Activated CD4-positive, alpha-beta T cell treated with anti-CD3 and anti-CD28 coated beads for 36 hours (primary cell): ENCODE measurements around the gene ACYP1. TPM values are rescaled to one million over a fixed set of nuclear protein-coding genes. Genes with fewer than 3 reads are reported as not detected.
A peak's percentile ranks its signal among the peaks of the same experiment; 100 is the strongest.
"Not testable (repeated sequence)": the region's sequence is repeated elsewhere in the genome, so short reads cannot be mapped to it uniquely, and the experiment has no call there.

ENCODE experiments used
- ATAC-seq: fragments of 200-7000 bp; cut with Tn5 transposase; one replicate; pipeline ENCODE4 v1.10.0; 2021; ENCODE audit warnings: mild to moderate bottlenecking, moderate library complexity
- CTCF ChIA-PET: fragments of 350-600 bp; sonication (Branson Sonifier 250); formaldehyde crosslinking; loops from one replicate; lab custom pipeline; 2021; ENCODE audit warnings: antibody characterized with exemption; lab: Charles Lee
- POLR2A ChIA-PET: fragments of 350-600 bp; sonication (Branson Sonifier 250); formaldehyde crosslinking; loops from one replicate; lab custom pipeline; 2021; ENCODE audit warnings: antibody characterized with exemption, inconsistent platforms; lab: Charles Lee
- DNase-seq: peaks from one replicate; pipeline ENCODE4 v3.0.0-alpha.2; 2020
- H3K27ac Mint-ChIP-seq: one replicate; pipeline ENCODE4 v1.8.0; 2021; ENCODE audit warnings: mixed read lengths
- H3K27me3 Mint-ChIP-seq: one replicate; pipeline ENCODE4 v1.8.0; 2021; ENCODE audit warnings: mixed read lengths
- H3K36me3 Mint-ChIP-seq: one replicate; pipeline ENCODE4 v1.8.0; 2021; ENCODE audit warnings: low read depth, mixed read lengths
- H3K4me1 Mint-ChIP-seq: one replicate; pipeline ENCODE4 v1.8.0; 2021; ENCODE audit warnings: mixed read lengths
- H3K4me3 Mint-ChIP-seq: one replicate; pipeline ENCODE4 v1.8.0; 2021; ENCODE audit warnings: mild to moderate bottlenecking, moderate library complexity, mixed read lengths
- H3K9me3 Mint-ChIP-seq: one replicate; pipeline ENCODE4 v1.8.0; 2021; ENCODE audit warnings: low read depth, mixed read lengths
- intact Hi-C, 2 experiments: fragments of 100-400 bp; cut with DNase I in 1 of 2; cut with micrococcal nuclease in 1 of 2; formaldehyde crosslinking; loops; one replicate each; pipeline versions ENCODE4 v1.14.2 to v1.15.1; 2022 to 2024; cut with DNase I, micrococcal nuclease
- total RNA-seq, 2 experiments: library from RNA; stranded (reverse); gene quantifications; one replicate each; pipeline ENCODE4 v1.2.3, GENCODE V29; 2021

ACYP1 gene
- total RNA-seq, 2 experiments from 2014 or later: 37.0 to 40.2 TPM

GRCh38 chr14:75069121-75069810, 5.4 kb upstream of the ACYP1 start, which contains the start of gene ZC2HC1C:
Gene ZC2HC1C (plus strand): TSS chr14:75069641. CDS start chr14:75070574, 933 bp downstream.
- ChIA-PET CTCF (interaction anchor here (0.6 to 1.9 kb wide), 7 partner anchors 8 to 124 kb away, joined by 3 to 9 read pairs (median 3); no protein-coding TSS in a partner anchor), POLR2A (interaction anchor here (0.6 to 0.7 kb wide), 2 partner anchors 57 to 92 kb away, joined by 3 read pairs; partner anchors contain the start of gene NEK9)
- peak within 1 kb of the TSS; percentile 82 for H3K27ac Mint-ChIP-seq
- peaks cover 8% of the 10 kb centered on the region for H3K4me1 Mint-ChIP-seq
- H3K36me3 Mint-ChIP-seq: no peaks in the 10 kb centered on the region
- intact Hi-C loops: loop anchor here (2.0 to 10.0 kb wide), 4 partner anchors 58 to 574 kb away; partner anchors contain the start of genes EIF2B2 (in 1 of the 2), ISCA2 (in 1 of the 2), NEK9 (in 1 of the 2) and NPC2 (in 1 of the 2)
- H3K4me3 Mint-ChIP-seq: no peak within 1 kb of the TSS
- no peaks in the 10 kb centered on the region for H3K9me3 Mint-ChIP-seq
- ATAC-seq (peak; percentile 93), DNase-seq (peak; percentile 79)
- H3K27me3 Mint-ChIP-seq: no peaks in the 10 kb centered on the region

GRCh38 chr14:75068294-75069120, 4.7 kb upstream of the ACYP1 start:
- no peaks in the 10 kb centered on the region for H3K9me3 Mint-ChIP-seq
- H3K4me1 Mint-ChIP-seq: peaks cover 12% of the 10 kb centered on the region
- CTCF ChIA-PET: interaction anchor here (1.3 to 1.9 kb wide), 3 partner anchors 9 to 123 kb away, joined by 3 to 9 read pairs (median 3); no protein-coding TSS in a partner anchor
- no peak overlapping the region for H3K4me3 Mint-ChIP-seq
- intact Hi-C loops: loop anchor here (2.0 to 10.0 kb wide), 4 partner anchors 58 to 574 kb away; partner anchors contain the start of genes EIF2B2 (in 1 of the 2), ISCA2 (in 1 of the 2), NEK9 (in 1 of the 2) and NPC2 (in 1 of the 2)
- H3K36me3 Mint-ChIP-seq: peaks cover 2% of the 10 kb centered on the region
- H3K27ac Mint-ChIP-seq: no peak overlapping the region
- H3K27me3 Mint-ChIP-seq: no peaks in the 10 kb centered on the region
- POLR2A ChIA-PET: interaction anchor here (0.6 kb wide), 2 partner anchors 56 to 93 kb away, joined by 3 read pairs; no protein-coding TSS in a partner anchor
- DNase-seq (no peak), ATAC-seq (peak; percentile 3)

GRCh38 chr14:75067765-75068164, 3.9 kb upstream of the ACYP1 start:
- POLR2A ChIA-PET: interaction anchor here (0.6 kb wide), 1 partner anchor 57 kb away, joined by 3 read pairs; no protein-coding TSS in a partner anchor
- not testable (repeated sequence) for H3K27ac Mint-ChIP-seq, H3K9me3 Mint-ChIP-seq, H3K27me3 Mint-ChIP-seq, DNase-seq, H3K4me3 Mint-ChIP-seq, H3K36me3 Mint-ChIP-seq, ATAC-seq
- peaks cover 12% of the 10 kb centered on the region for H3K4me1 Mint-ChIP-seq
- intact Hi-C loops: loop anchor here (2.0 to 10.0 kb wide), 4 partner anchors 59 to 573 kb away; partner anchors contain the start of genes EIF2B2 (in 1 of the 2), ISCA2 (in 1 of the 2), NEK9 (in 1 of the 2) and NPC2 (in 1 of the 2)
- CTCF ChIA-PET: interaction anchor here (0.9 kb wide), 1 partner anchor 21 kb away, joined by 3 read pairs; no protein-coding TSS in a partner anchor

- intact Hi-C loops: loop anchor here (5.0 to 10.0 kb wide), 2 partner anchors 65 to 572 kb away; partner anchors contain the start of genes EIF2B2 (in 1 of the 2), ISCA2 (in 1 of the 2) and NPC2 (in 1 of the 2)
- Mint-ChIP-seq H3K27me3 (no peaks in the 10 kb centered on the region), H3K9me3 (no peaks in the 10 kb centered on the region), H3K27ac (no peak overlapping the region), H3K4me3 (no peak overlapping the region), H3K36me3 (peaks cover 3% of the 10 kb centered on the region), H3K4me1 (peaks cover 12% of the 10 kb centered on the region)
- CTCF ChIA-PET: interaction anchor here (0.9 kb wide), 1 partner anchor 21 kb away, joined by 3 read pairs; no protein-coding TSS in a partner anchor
- POLR2A ChIA-PET: no interaction called here
- DNase-seq (no peak), ATAC-seq (no peak)
These were observed 3.4 kb upstream of the ACYP1 start for GRCh38 chr14:75067212-75067611.

- peaks cover 4% of the 10 kb centered on the region for H3K36me3 Mint-ChIP-seq
- H3K9me3 Mint-ChIP-seq: no peaks in the 10 kb centered on the region
- ChIA-PET POLR2A (interaction anchor here (1.1 kb wide), 1 partner anchor 60 kb away, joined by 4 read pairs; the partner anchor contains the start of gene NEK9), CTCF (interaction anchor here (0.6 to 1.2 kb wide), 4 partner anchors 22 to 176 kb away, joined by 3 to 7 read pairs (median 4); no protein-coding TSS in a partner anchor)
- intact Hi-C loops: loop anchor here (5.0 to 10.0 kb wide), 2 partner anchors 64 to 572 kb away; partner anchors contain the start of genes EIF2B2 (in 1 of the 2), ISCA2 (in 1 of the 2) and NPC2 (in 1 of the 2)
- DNase-seq: no peak
- no peak overlapping the region for H3K4me3 Mint-ChIP-seq
- H3K4me1 Mint-ChIP-seq: peaks cover 13% of the 10 kb centered on the region
- no peaks in the 10 kb centered on the region for H3K27me3 Mint-ChIP-seq
- H3K27ac Mint-ChIP-seq: no peak overlapping the region
- no peak for ATAC-seq
These were observed 2.9 kb upstream of the ACYP1 start for GRCh38 chr14:75066691-75067090.

GRCh38 chr14:75064205-75064567, 362 bp upstream of the ACYP1 start:
- DNase-seq (no peak), ATAC-seq (peak; percentile 13)
- ChIA-PET POLR2A (interaction anchor here (0.6 kb wide), 2 partner anchors 11 to 81 kb away, joined by 3 read pairs; no protein-coding TSS in a partner anchor), CTCF (interaction anchor here (0.9 to 1.5 kb wide), 4 partner anchors 9 to 117 kb away, joined by 3 to 6 read pairs (median 4); no protein-coding TSS in a partner anchor)
- H3K4me1 Mint-ChIP-seq: peaks cover 27% of the 10 kb centered on the region
- H3K36me3 Mint-ChIP-seq: peaks cover 24% of the 10 kb centered on the region
- no peaks in the 10 kb centered on the region for H3K27me3 Mint-ChIP-seq
- H3K4me3 Mint-ChIP-seq: peak overlapping the region; percentile 96
- H3K9me3 Mint-ChIP-seq: peaks cover 2% of the 10 kb centered on the region
- peak overlapping the region; percentile 93 for H3K27ac Mint-ChIP-seq
- intact Hi-C loops: loop anchor here in 1 of 2 experiments (1.0 to 10.0 kb wide), 4 partner anchors 13 to 569 kb away; partner anchors contain the start of genes EIF2B2, ISCA2, MLH3 and NPC2

DNA sequence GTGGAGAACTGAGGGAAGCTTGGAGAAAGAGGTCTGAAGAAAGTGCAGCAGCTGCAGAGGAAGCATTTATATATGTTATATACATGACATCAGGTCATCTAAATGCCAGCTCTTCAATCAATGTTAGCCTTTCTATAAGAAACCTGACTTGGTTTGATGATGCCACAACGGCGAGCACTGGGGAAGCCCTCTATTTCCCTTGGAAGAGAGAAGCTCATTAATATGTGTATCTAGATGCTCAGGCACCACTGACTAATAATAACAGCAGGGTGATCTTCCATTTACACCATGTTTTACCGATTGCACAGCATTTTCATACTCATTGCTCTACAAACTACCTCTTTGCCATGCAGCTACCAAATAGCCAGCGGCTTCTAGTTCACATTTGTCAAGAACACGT, 811 bp downstream of the ACYP1 start:
- DNase-seq (no peak), ATAC-seq (no peak)
- peak overlapping the region; percentile 96 for H3K4me3 Mint-ChIP-seq
- peaks cover 2% of the 10 kb centered on the region for H3K9me3 Mint-ChIP-seq
- no peaks in the 10 kb centered on the region for H3K27me3 Mint-ChIP-seq
- CTCF ChIA-PET: interaction anchor here (0.6 to 1.2 kb wide), 8 partner anchors 9 to 1647 kb away, joined by 3 to 5 read pairs (median 3); partner anchors contain the start of genes MLH3 and RPS6KL1
- peaks cover 29% of the 10 kb centered on the region for H3K36me3 Mint-ChIP-seq
- intact Hi-C loops: loop anchor here in 1 of 2 experiments (5.0 to 10.0 kb wide), 2 partner anchors 114 to 568 kb away; partner anchors contain the start of genes ISCA2, NPC2 and TMED10
- POLR2A ChIA-PET: no interaction called here
- peaks cover 27% of the 10 kb centered on the region for H3K4me1 Mint-ChIP-seq
- H3K27ac Mint-ChIP-seq: peak overlapping the region; percentile 93

- DNase-seq: no peak
- ChIA-PET POLR2A (no interaction called here), CTCF (no interaction called here)
- peaks cover 34% of the 10 kb centered on the region for H3K4me1 Mint-ChIP-seq
- peaks cover 2% of the 10 kb centered on the region for H3K9me3 Mint-ChIP-seq
- no peak overlapping the region for H3K27ac Mint-ChIP-seq
- no peaks in the 10 kb centered on the region for H3K27me3 Mint-ChIP-seq
- ATAC-seq: no peak
- H3K4me3 Mint-ChIP-seq: no peak overlapping the region
- H3K36me3 Mint-ChIP-seq: peaks cover 45% of the 10 kb centered on the region
- intact Hi-C loops: loop anchor here in 1 of 2 experiments (5.0 to 10.0 kb wide), 2 partner anchors 117 to 566 kb away; partner anchors contain the start of genes ISCA2, NPC2 and TMED10
These were observed 3.4 kb downstream of the ACYP1 start for GRCh38 chr14:75060420-75060819.

- Mint-ChIP-seq H3K4me1 (peaks cover 33% of the 10 kb centered on the region), H3K4me3 (no peak overlapping the region), H3K36me3 (peaks cover 49% of the 10 kb centered on the region), H3K9me3 (peaks cover 2% of the 10 kb centered on the region), H3K27me3 (no peaks in the 10 kb centered on the region), H3K27ac (no peak overlapping the region)
- DNase-seq (no peak), ATAC-seq (no peak)
- intact Hi-C loops: loop anchor here in 1 of 2 experiments (5.0 to 10.0 kb wide), 2 partner anchors 118 to 565 kb away; partner anchors contain the start of genes ISCA2, NPC2 and TMED10
- CTCF ChIA-PET: no interaction called here
- POLR2A ChIA-PET: no interaction called here
These were observed 4.2 kb downstream of the ACYP1 start for GRCh38 chr14:75059642-75060041.

- H3K27ac Mint-ChIP-seq: no peak overlapping the region
These were observed 9.4 kb downstream of the ACYP1 start for GRCh38 chr14:75054421-75054820.

More at GRCh38 chr14:75054421-75054820, 9.4 kb downstream of the ACYP1 start:
- CTCF ChIA-PET: interaction anchor here (0.6 kb wide), 1 partner anchor 200 kb away, joined by 5 read pairs; no protein-coding TSS in a partner anchor
- Mint-ChIP-seq H3K4me3 (no peak overlapping the region), H3K27me3 (no peaks in the 10 kb centered on the region), H3K36me3 (peaks cover 52% of the 10 kb centered on the region), H3K9me3 (no peaks in the 10 kb centered on the region), H3K4me1 (peaks cover 48% of the 10 kb centered on the region)
- DNase-seq (no peak), ATAC-seq (no peak)
- intact Hi-C loops: no loop called here
- POLR2A ChIA-PET: no interaction called here
